GM23338 (cell line): Measurements from ENCODE around the gene LYST. TPM values are rescaled to one million over a fixed set of nuclear protein-coding genes. Genes with fewer than 3 reads are reported as not detected.

Experiments used
- ATAC-seq: fragments of 200-7000 bp; cut with Tn5 transposase; 3 replicates; pipeline ENCODE4 v1.9.1; 2020
- DNase-seq: peaks from one replicate; pipeline ENCODE4 v3.0.0-alpha.2; 2015; ENCODE audit warnings: low spot score
- H2AFZ ChIP-seq: fragments of 200-600 bp; sonication (generic); 2 replicates; pipeline ENCODE4 v1.8.0; 2016; ENCODE audit warnings: antibody characterized with exemption, mild to moderate bottlenecking, moderate library complexity
- H3F3A ChIP-seq: fragments of 200-600 bp; sonication (generic); replicated peaks from 2 replicates; pipeline ENCODE4 v1.8.0; 2017; ENCODE audit warnings: antibody characterized with exemption, mixed run types, low read depth
- H3K27ac ChIP-seq: fragments of 200-600 bp; sonication (generic); 2 replicates; pipeline ENCODE4 v1.6.1; 2016; ENCODE audit warnings: low read depth
- H3K27me3 ChIP-seq: fragments of 200-600 bp; sonication (generic); 2 replicates; pipeline ENCODE4 v1.8.0; 2016; ENCODE audit warnings: mild to moderate bottlenecking, mixed run types, moderate library complexity; ENCODE audit not compliant: insufficient read depth
- H3K36me3 ChIP-seq: fragments of 200-600 bp; sonication (generic); 2 replicates; pipeline ENCODE4 v1.8.0; 2016; ENCODE audit warnings: mild to moderate bottlenecking; ENCODE audit not compliant: insufficient read depth
- H3K4me1 ChIP-seq: fragments of 200-600 bp; sonication (generic); 2 replicates; pipeline ENCODE4 v1.8.0; 2016; ENCODE audit warnings: mild to moderate bottlenecking, moderate library complexity; ENCODE audit not compliant: insufficient read depth
- H3K4me2 ChIP-seq: fragments of 200-600 bp; sonication (generic); 2 replicates; pipeline ENCODE4 v1.7.1; 2017; ENCODE audit warnings: mixed run types
- H3K4me3 ChIP-seq: fragments of 200-600 bp; sonication (generic); 2 replicates; pipeline ENCODE4 v1.6.1; 2016; ENCODE audit warnings: mixed run types
- H3K79me2 ChIP-seq: fragments of 200-600 bp; sonication (generic); replicated peaks from 2 replicates; pipeline ENCODE4 v1.8.0; 2017; ENCODE audit warnings: mild to moderate bottlenecking; ENCODE audit not compliant: insufficient read depth
- H3K9me2 ChIP-seq: fragments of 200-600 bp; sonication (generic); 2 replicates; pipeline ENCODE4 v1.8.0; 2017; ENCODE audit not compliant: insufficient read depth
- H4K20me1 ChIP-seq: fragments of 200-600 bp; sonication (generic); replicated peaks from 2 replicates; pipeline ENCODE4 v1.8.0; 2017; ENCODE audit warnings: mild to moderate bottlenecking; ENCODE audit not compliant: insufficient read depth
- H3K27ac Mint-ChIP-seq: 2 replicates; pipeline ENCODE4 v1.8.0; 2020; ENCODE audit warnings: inconsistent platforms, mild to moderate bottlenecking, moderate library complexity, mixed read lengths
- H3K27me3 Mint-ChIP-seq: 3 replicates; pipeline ENCODE4 v1.8.0; 2022; ENCODE audit warnings: low read depth, mild to moderate bottlenecking, moderate library complexity, mixed read lengths, inconsistent platforms; ENCODE audit not compliant: insufficient read depth, poor library complexity
- H3K36me3 Mint-ChIP-seq: 3 replicates; pipeline ENCODE4 v1.8.0; 2021; ENCODE audit warnings: low read depth, mild to moderate bottlenecking, inconsistent platforms, moderate library complexity, mixed read lengths
- H3K4me1 Mint-ChIP-seq: 3 replicates; pipeline ENCODE4 v1.8.0; 2020; ENCODE audit warnings: mild to moderate bottlenecking, inconsistent platforms, mixed read lengths
- H3K4me3 Mint-ChIP-seq: 3 replicates; pipeline ENCODE4 v1.8.0; 2021; ENCODE audit warnings: moderate library complexity, mild to moderate bottlenecking, inconsistent platforms, mixed read lengths
- H3K9me3 Mint-ChIP-seq: 3 replicates; pipeline ENCODE4 v1.8.0; 2020; ENCODE audit warnings: moderate library complexity, mild to moderate bottlenecking, inconsistent platforms, mixed read lengths
- CREB1 ChIP-seq: fragments of 250-450 bp; sonication (Bioruptor Pico); IDR thresholded peaks from 2 replicates; pipeline ENCODE4 v1.5.0; 2020; ENCODE audit warnings: low read depth, mild to moderate bottlenecking, moderate library complexity
- EZH2 ChIP-seq: fragments of 200-600 bp; sonication (generic); IDR thresholded peaks from one replicate; pipeline ENCODE4 v1.8.0; 2017; ENCODE audit warnings: antibody characterized with exemption, mild to moderate bottlenecking, low read depth; ENCODE audit not compliant: unreplicated experiment
- EZH2phosphoT487 ChIP-seq: fragments of 200-600 bp; sonication (generic); IDR thresholded peaks from one replicate; pipeline ENCODE4 v1.8.1; 2018; ENCODE audit warnings: antibody characterized with exemption; ENCODE audit not compliant: unreplicated experiment
- JUNB ChIP-seq: IDR thresholded peaks from one replicate; pipeline ENCODE4 v1.6.1; 2016; ENCODE audit warnings: antibody characterized with exemption; ENCODE audit not compliant: unreplicated experiment
- NANOG ChIP-seq: IDR thresholded peaks from 2 replicates; pipeline ENCODE4 v1.6.1; 2016; ENCODE audit warnings: antibody characterized with exemption, borderline replicate concordance
- POLR2AphosphoS5 ChIP-seq: IDR thresholded peaks from 2 replicates; pipeline ENCODE4 v1.6.1; 2016; ENCODE audit warnings: antibody characterized with exemption, low read depth
- STAT1 ChIP-seq: IDR thresholded peaks from one replicate; pipeline ENCODE4 v1.6.1; 2016; ENCODE audit warnings: antibody characterized with exemption; ENCODE audit not compliant: unreplicated experiment
- ZNF114 ChIP-seq: fragments of 250-450 bp; sonication (Bioruptor Pico); IDR thresholded peaks from 2 replicates; pipeline ENCODE4 v1.5.0; 2020; ENCODE audit warnings: mild to moderate bottlenecking, moderate library complexity
- ZNF331 ChIP-seq: fragments of 250-450 bp; sonication (Bioruptor Pico); IDR thresholded peaks from 2 replicates; pipeline ENCODE4 v1.5.0; 2020; ENCODE audit warnings: low read depth, mild to moderate bottlenecking, moderate library complexity
- polyA plus RNA-seq: library from polyadenylated mRNA; unstranded; fragments of >200 nt; fragmentation: Nextera tagmentation; extraction: Ambion mirVana; gene quantifications from 2 replicates; pipeline ENCODE4 v1.2.1, GENCODE V29; 2016
- total RNA-seq: library from RNA; depleted of rRNA; stranded (reverse); fragments of >200 nt; shearing (Covaris generic); gene quantifications from 2 replicates; pipeline ENCODE4 v1.2.3, GENCODE V29; 2014
- TF ChIP-seq, protein P1 (sequence below): fragments of 250-450 bp; sonication (Bioruptor Pico); IDR thresholded peaks from 2 replicates; pipeline ENCODE4 v1.5.0; 2020; ENCODE audit warnings: mild to moderate bottlenecking, moderate library complexity
- TF ChIP-seq, protein P2 (sequence below): IDR thresholded peaks from one replicate; pipeline ENCODE4 v1.6.1; 2018; ENCODE audit warnings: antibody characterized with exemption; ENCODE audit not compliant: unreplicated experiment
- TF ChIP-seq, protein P3 (sequence below): IDR thresholded peaks from 2 replicates; pipeline ENCODE4 v1.6.1; 2016; ENCODE audit warnings: antibody characterized with exemption
- TF ChIP-seq, protein P4 (sequence below), 2 experiments: fragments of 200-600 bp in 1 of 2; sonication (generic) in 1 of 2; conservative IDR thresholded peaks; 2 replicates each; pipeline versions ENCODE4 v1.5.1 to v1.6.1; 2016 to 2017; ENCODE audit warnings: antibody characterized with exemption in 2 of 2, low read depth in 2 of 2, mild to moderate bottlenecking in 2 of 2, moderate library complexity in 1 of 2

The LYST gene
- total and polyA plus RNA-seq, 2 experiments from 2014 or later: 0.21 to 1.0 TPM

DNA sequence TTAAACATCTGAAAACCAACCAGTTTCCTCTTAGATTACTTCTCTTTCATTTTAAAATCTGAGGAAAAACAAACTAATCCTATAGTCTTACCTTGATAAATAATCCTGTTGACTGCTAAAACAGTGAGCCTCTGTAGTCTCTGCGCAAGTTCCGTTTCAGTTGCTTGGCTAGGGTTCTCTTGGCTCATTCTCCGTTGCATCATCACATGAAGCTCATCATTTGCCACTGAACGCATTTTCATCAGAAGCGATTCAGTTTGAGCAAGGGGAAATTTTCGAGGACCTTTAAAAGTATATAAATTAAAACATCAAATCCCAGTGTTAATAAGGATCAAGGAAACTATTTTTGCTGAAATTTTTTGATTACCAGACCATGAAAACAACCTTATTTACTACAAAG is 120.5 kb downstream of the LYST start:
- no peak for DNase-seq
- no peak overlapping the region for H3K27ac ChIP-seq
- no peaks in the 10 kb centered on the region for H3F3A ChIP-seq
- Mint-ChIP-seq H3K4me3 (no peak overlapping the region), H3K4me1 (peaks cover 4% of the 10 kb centered on the region; the same call in 2 of the 3 replicates), H3K27ac (no peak overlapping the region), H3K9me3 (no peaks in the 10 kb centered on the region), H3K27me3 (no peaks in the 10 kb centered on the region), H3K36me3 (no peaks in the 10 kb centered on the region)
- no peaks in the 10 kb centered on the region for H4K20me1 ChIP-seq
- H3K4me1 ChIP-seq: no peaks in the 10 kb centered on the region
- no peaks in the 10 kb centered on the region for H3K79me2 ChIP-seq
- H3K9me2 ChIP-seq: no peaks in the 10 kb centered on the region
- H3K36me3 ChIP-seq: no peaks in the 10 kb centered on the region
- no peak for ATAC-seq
- no peak overlapping the region for H3K4me3 ChIP-seq
- TF ChIP-seq, protein P1, sequence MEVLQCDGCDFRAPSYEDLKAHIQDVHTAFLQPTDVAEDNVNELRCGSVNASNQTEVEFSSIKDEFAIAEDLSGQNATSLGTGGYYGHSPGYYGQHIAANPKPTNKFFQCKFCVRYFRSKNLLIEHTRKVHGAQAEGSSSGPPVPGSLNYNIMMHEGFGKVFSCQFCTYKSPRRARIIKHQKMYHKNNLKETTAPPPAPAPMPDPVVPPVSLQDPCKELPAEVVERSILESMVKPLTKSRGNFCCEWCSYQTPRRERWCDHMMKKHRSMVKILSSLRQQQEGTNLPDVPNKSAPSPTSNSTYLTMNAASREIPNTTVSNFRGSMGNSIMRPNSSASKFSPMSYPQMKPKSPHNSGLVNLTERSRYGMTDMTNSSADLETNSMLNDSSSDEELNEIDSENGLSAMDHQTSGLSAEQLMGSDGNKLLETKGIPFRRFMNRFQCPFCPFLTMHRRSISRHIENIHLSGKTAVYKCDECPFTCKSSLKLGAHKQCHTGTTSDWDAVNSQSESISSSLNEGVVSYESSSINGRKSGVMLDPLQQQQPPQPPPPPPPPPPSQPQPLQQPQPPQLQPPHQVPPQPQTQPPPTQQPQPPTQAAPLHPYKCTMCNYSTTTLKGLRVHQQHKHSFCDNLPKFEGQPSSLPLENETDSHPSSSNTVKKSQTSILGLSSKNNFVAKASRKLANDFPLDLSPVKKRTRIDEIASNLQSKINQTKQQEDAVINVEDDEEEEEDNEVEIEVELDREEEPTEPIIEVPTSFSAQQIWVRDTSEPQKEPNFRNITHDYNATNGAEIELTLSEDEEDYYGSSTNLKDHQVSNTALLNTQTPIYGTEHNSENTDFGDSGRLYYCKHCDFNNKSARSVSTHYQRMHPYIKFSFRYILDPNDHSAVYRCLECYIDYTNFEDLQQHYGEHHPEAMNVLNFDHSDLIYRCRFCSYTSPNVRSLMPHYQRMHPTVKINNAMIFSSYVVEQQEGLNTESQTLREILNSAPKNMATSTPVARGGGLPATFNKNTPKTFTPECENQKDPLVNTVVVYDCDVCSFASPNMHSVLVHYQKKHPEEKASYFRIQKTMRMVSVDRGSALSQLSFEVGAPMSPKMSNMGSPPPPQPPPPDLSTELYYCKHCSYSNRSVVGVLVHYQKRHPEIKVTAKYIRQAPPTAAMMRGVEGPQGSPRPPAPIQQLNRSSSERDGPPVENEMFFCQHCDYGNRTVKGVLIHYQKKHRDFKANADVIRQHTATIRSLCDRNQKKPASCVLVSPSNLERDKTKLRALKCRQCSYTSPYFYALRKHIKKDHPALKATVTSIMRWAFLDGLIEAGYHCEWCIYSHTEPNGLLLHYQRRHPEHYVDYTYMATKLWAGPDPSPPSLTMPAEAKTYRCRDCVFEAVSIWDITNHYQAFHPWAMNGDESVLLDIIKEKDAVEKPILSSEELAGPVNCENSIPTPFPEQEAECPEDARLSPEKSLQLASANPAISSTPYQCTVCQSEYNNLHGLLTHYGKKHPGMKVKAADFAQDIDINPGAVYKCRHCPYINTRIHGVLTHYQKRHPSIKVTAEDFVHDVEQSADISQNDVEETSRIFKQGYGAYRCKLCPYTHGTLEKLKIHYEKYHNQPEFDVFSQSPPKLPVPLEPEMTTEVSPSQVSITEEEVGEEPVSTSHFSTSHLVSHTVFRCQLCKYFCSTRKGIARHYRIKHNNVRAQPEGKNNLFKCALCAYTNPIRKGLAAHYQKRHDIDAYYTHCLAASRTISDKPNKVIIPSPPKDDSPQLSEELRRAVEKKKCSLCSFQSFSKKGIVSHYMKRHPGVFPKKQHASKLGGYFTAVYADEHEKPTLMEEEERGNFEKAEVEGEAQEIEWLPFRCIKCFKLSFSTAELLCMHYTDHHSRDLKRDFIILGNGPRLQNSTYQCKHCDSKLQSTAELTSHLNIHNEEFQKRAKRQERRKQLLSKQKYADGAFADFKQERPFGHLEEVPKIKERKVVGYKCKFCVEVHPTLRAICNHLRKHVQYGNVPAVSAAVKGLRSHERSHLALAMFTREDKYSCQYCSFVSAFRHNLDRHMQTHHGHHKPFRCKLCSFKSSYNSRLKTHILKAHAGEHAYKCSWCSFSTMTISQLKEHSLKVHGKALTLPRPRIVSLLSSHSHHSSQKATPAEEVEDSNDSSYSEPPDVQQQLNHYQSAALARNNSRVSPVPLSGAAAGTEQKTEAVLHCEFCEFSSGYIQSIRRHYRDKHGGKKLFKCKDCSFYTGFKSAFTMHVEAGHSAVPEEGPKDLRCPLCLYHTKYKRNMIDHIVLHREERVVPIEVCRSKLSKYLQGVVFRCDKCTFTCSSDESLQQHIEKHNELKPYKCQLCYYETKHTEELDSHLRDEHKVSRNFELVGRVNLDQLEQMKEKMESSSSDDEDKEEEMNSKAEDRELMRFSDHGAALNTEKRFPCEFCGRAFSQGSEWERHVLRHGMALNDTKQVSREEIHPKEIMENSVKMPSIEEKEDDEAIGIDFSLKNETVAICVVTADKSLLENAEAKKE (CRISPR knock-in tag): no peak
- TF ChIP-seq, protein P2, sequence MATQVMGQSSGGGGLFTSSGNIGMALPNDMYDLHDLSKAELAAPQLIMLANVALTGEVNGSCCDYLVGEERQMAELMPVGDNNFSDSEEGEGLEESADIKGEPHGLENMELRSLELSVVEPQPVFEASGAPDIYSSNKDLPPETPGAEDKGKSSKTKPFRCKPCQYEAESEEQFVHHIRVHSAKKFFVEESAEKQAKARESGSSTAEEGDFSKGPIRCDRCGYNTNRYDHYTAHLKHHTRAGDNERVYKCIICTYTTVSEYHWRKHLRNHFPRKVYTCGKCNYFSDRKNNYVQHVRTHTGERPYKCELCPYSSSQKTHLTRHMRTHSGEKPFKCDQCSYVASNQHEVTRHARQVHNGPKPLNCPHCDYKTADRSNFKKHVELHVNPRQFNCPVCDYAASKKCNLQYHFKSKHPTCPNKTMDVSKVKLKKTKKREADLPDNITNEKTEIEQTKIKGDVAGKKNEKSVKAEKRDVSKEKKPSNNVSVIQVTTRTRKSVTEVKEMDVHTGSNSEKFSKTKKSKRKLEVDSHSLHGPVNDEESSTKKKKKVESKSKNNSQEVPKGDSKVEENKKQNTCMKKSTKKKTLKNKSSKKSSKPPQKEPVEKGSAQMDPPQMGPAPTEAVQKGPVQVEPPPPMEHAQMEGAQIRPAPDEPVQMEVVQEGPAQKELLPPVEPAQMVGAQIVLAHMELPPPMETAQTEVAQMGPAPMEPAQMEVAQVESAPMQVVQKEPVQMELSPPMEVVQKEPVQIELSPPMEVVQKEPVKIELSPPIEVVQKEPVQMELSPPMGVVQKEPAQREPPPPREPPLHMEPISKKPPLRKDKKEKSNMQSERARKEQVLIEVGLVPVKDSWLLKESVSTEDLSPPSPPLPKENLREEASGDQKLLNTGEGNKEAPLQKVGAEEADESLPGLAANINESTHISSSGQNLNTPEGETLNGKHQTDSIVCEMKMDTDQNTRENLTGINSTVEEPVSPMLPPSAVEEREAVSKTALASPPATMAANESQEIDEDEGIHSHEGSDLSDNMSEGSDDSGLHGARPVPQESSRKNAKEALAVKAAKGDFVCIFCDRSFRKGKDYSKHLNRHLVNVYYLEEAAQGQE: no peak
- TF ChIP-seq ZNF114 (CRISPR knock-in tag) (no peak), POLR2AphosphoS5 (no peak), STAT1 (no peak), JUNB (no peak), ZNF331 (no peak), NANOG (no peak), CREB1 (CRISPR knock-in tag) (no peak), EZH2phosphoT487 (no peak), EZH2 (no peak)
- TF ChIP-seq, protein P3, sequence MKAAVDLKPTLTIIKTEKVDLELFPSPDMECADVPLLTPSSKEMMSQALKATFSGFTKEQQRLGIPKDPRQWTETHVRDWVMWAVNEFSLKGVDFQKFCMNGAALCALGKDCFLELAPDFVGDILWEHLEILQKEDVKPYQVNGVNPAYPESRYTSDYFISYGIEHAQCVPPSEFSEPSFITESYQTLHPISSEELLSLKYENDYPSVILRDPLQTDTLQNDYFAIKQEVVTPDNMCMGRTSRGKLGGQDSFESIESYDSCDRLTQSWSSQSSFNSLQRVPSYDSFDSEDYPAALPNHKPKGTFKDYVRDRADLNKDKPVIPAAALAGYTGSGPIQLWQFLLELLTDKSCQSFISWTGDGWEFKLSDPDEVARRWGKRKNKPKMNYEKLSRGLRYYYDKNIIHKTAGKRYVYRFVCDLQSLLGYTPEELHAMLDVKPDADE: no peak
- TF ChIP-seq, protein P4, sequence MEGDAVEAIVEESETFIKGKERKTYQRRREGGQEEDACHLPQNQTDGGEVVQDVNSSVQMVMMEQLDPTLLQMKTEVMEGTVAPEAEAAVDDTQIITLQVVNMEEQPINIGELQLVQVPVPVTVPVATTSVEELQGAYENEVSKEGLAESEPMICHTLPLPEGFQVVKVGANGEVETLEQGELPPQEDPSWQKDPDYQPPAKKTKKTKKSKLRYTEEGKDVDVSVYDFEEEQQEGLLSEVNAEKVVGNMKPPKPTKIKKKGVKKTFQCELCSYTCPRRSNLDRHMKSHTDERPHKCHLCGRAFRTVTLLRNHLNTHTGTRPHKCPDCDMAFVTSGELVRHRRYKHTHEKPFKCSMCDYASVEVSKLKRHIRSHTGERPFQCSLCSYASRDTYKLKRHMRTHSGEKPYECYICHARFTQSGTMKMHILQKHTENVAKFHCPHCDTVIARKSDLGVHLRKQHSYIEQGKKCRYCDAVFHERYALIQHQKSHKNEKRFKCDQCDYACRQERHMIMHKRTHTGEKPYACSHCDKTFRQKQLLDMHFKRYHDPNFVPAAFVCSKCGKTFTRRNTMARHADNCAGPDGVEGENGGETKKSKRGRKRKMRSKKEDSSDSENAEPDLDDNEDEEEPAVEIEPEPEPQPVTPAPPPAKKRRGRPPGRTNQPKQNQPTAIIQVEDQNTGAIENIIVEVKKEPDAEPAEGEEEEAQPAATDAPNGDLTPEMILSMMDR (conservative IDR thresholded peaks at IDR 0.05; ENCODE audit: low read depth in 2 of 2): no peak
- H3K4me2 ChIP-seq: no peak overlapping the region
- H2AFZ ChIP-seq: no peak overlapping the region
- no peaks in the 10 kb centered on the region for H3K27me3 ChIP-seq
